Endothelial cell of umbilical vein (primary cell): ENCODE measurements around the gene TIMM50. TPM values are rescaled to one million over a fixed set of nuclear protein-coding genes. Genes with fewer than 3 reads are reported as not detected.

Experiments used
- BruUV-seq: library from RNA; stranded (reverse); fragments of 400-500 nt; replicated peaks from 2 replicates; lab custom pipeline; 2021; lab: Mats Ljungman, UMichigan
- CTCF ChIA-PET: fragments of 300-600, 350-600 bp; sonication (Branson Sonifier 250); formaldehyde crosslinking; loops from one replicate; lab custom pipeline; 2021; ENCODE audit warnings: antibody characterized with exemption, inconsistent platforms; lab: Charles Lee
- POLR2A ChIA-PET: fragments of 300-600, 350-600 bp; sonication (Branson Sonifier 250); formaldehyde crosslinking; loops from one replicate; lab custom pipeline; 2021; ENCODE audit warnings: antibody characterized with exemption, inconsistent platforms; lab: Charles Lee
- DNase-seq: peaks from one replicate; pipeline ENCODE4 v3.0.0-alpha.2; 2011; ENCODE audit warnings: low read depth, low spot score
- FAIRE-seq: peaks from 2 replicates; lab custom pipeline; 2011; peaks lifted over from hg19 to GRCh38; lab: Jason Lieb, UNC
- H2AFZ ChIP-seq: 2 replicates; pipeline ENCODE4 v1.6.0; 2012; ENCODE audit warnings: low read depth, low read length, control low read depth, inconsistent platforms
- H3K27ac ChIP-seq: 2 replicates; pipeline ENCODE4 v1.5.1; 2011; ENCODE audit warnings: low read depth, mild to moderate bottlenecking, control low read depth, low read length, moderate library complexity; ENCODE audit not compliant: insufficient read depth
- H3K27me3 ChIP-seq, 2 experiments: 2 replicates each; pipeline versions ENCODE4 v1.6.0 to v1.6.1; 2011; ENCODE audit warnings: low read length in 2 of 2, mixed read lengths in 1 of 2; ENCODE audit not compliant: control insufficient read depth in 2 of 2, insufficient read depth in 2 of 2
- H3K36me3 ChIP-seq, 2 experiments: 2 replicates in 1 of 2; 3 replicates in 1 of 2; pipeline ENCODE4 v1.5.1; 2011; ENCODE audit warnings: low read length in 2 of 2, mild to moderate bottlenecking in 1 of 2, moderate library complexity in 1 of 2; ENCODE audit not compliant: control insufficient read depth in 2 of 2, insufficient read depth in 2 of 2; ENCODE audit errors: extremely low read depth in 1 of 2
- H3K4me1 ChIP-seq: 3 replicates; pipeline ENCODE4 v1.5.1; 2011; ENCODE audit warnings: mild to moderate bottlenecking, low read length; ENCODE audit not compliant: control insufficient read depth, insufficient read depth; ENCODE audit errors: extremely low read depth
- H3K4me2 ChIP-seq: 2 replicates; pipeline ENCODE4 v1.6.1; 2011; ENCODE audit warnings: low read length, control low read depth, mixed read lengths; ENCODE audit not compliant: insufficient read depth
- H3K4me3 ChIP-seq, 3 experiments: fragments of 200-600 bp in 1 of 3; sonication (generic), shearing (Covaris generic) in 1 of 3; replicated peaks in 1 of 3; 2 replicates each; pipeline ENCODE4 v1.5.1; 2011 to 2016; ENCODE audit warnings: control low read depth in 3 of 3, low read length in 3 of 3, mild to moderate bottlenecking in 2 of 3, inconsistent platforms in 1 of 3, low read depth in 1 of 3, moderate library complexity in 1 of 3; ENCODE audit not compliant: insufficient read depth in 1 of 3
- H3K79me2 ChIP-seq: 2 replicates; pipeline ENCODE4 v1.6.0; 2012; ENCODE audit warnings: low read length, inconsistent platforms; ENCODE audit not compliant: control insufficient read depth, insufficient read depth
- H3K9ac ChIP-seq: replicated peaks from 2 replicates; pipeline ENCODE3; 2011; ENCODE audit warnings: low read length, control low read depth; ENCODE audit not compliant: insufficient read depth; ENCODE audit errors: extremely low read depth
- H3K9me1 ChIP-seq: replicated peaks from 3 replicates; pipeline ENCODE4 v1.6.0; 2011; ENCODE audit warnings: mild to moderate bottlenecking, low read length; ENCODE audit not compliant: control insufficient read depth, insufficient read depth; ENCODE audit errors: extremely low read depth
- H3K9me3 ChIP-seq: replicated peaks from 2 replicates; pipeline ENCODE4 v1.5.1; 2012; ENCODE audit warnings: low read length, inconsistent platforms; ENCODE audit not compliant: control insufficient read depth, insufficient read depth
- H4K20me1 ChIP-seq: replicated peaks from 2 replicates; pipeline ENCODE3; 2011; ENCODE audit warnings: mild to moderate bottlenecking, low read length; ENCODE audit not compliant: control insufficient read depth, insufficient read depth; ENCODE audit errors: extremely low read depth
- CTCF ChIP-seq, 2 donors: IDR thresholded peaks; 1 replicate in 1 of 2; 2 replicates in 1 of 2; pipeline ENCODE4 v1.5.1; 2011; ENCODE audit warnings: low read length in 2 of 2, mild to moderate bottlenecking in 2 of 2, moderate library complexity in 2 of 2, control low read depth in 1 of 2, inconsistent platforms in 1 of 2, low read depth in 1 of 2; ENCODE audit not compliant: insufficient read depth in 1 of 2; ENCODE audit errors: extremely low read depth in 1 of 2
- GATA2 ChIP-seq: IDR thresholded peaks from 2 replicates; pipeline ENCODE4 v1.7.0; 2011; ENCODE audit warnings: low read depth, mild to moderate bottlenecking, moderate library complexity, mixed read lengths, low read length; ENCODE audit not compliant: insufficient read length, insufficient read depth
- POLR2AphosphoS5 ChIP-seq: IDR thresholded peaks from 2 replicates; pipeline ENCODE4 v1.6.1; 2012; ENCODE audit warnings: low read depth, mild to moderate bottlenecking, control low read depth, low read length, moderate library complexity; ENCODE audit not compliant: insufficient read depth
- dilution Hi-C: fragments of 300-500 bp; cut with MboI; formaldehyde crosslinking; loops from one replicate; pipeline ENCODE4 v1.15.0; 2019; ENCODE audit warnings: low sequenced_read_pairs; ENCODE audit not compliant: extremely low pct_ligation_motif_present
- intact Hi-C: fragments of 100-400 bp; cut with micrococcal nuclease; formaldehyde crosslinking; loops from one replicate; pipeline ENCODE4 v1.10.0; 2022
- polyA plus RNA-seq, 4 experiments: library from polyadenylated mRNA; depleted of rRNA in 3 of 4; stranded (reverse) in 3 of 4; unstranded in 1 of 4; fragments of >200 nt; gene quantifications; 2 replicates each; pipeline versions ENCODE4 v1.2.1 to v1.2.3, GENCODE V29; 2011 to 2012; ENCODE audit warnings: missing spikeins in 1 of 4
- total RNA-seq: library from RNA; stranded (reverse); gene quantifications from 2 replicates; pipeline ENCODE4 v1.2.3, GENCODE V29; 2021

TIMM50 gene
- total and polyA plus RNA-seq, 2 donors (not counting 3 experiments of a cell fraction or from before 2014, with no cell fraction given): 85.7 to 118 TPM

GRCh38 chr19:39520541-39521484 lies 40.2 kb downstream of the TIMM50 start:
- no peaks in the 10 kb centered on the region for H3K4me1 ChIP-seq
- H3K27ac ChIP-seq: no peak overlapping the region
- CTCF ChIA-PET: interaction anchor here (0.7 to 1.8 kb wide), 4 partner anchors 12 to 46 kb away, joined by 3 to 7 read pairs (median 4); partner anchors contain the start of gene EID2B
- intact Hi-C loops (no loop called here), dilution Hi-C loops (no loop called here)
- H2AFZ ChIP-seq: no peak overlapping the region
- H3K9me1 ChIP-seq: no peaks in the 10 kb centered on the region
- H4K20me1 ChIP-seq: no peaks in the 10 kb centered on the region
- BruUV-seq: no TSS peak
- no peaks in the 10 kb centered on the region for H3K36me3 ChIP-seq
- no peak overlapping the region for H3K9ac ChIP-seq
- no peaks in the 10 kb centered on the region for H3K79me2 ChIP-seq
- TF ChIP-seq CTCF (IDR thresholded peaks at IDR 0.05; ENCODE audit: extremely low read depth in 1 of 2, insufficient read depth in 1 of 2, low read depth in 1 of 2, low read length in 2 of 2): no peak
- TF ChIP-seq GATA2: no peak
- no peak for TF ChIP-seq POLR2AphosphoS5
- no peak for DNase-seq
- peaks cover 14 to 20% of the 10 kb centered on the region in 2 experiments for H3K27me3 ChIP-seq
- no peaks in the 10 kb centered on the region for H3K9me3 ChIP-seq
- FAIRE-seq: no peak
- H3K4me3 ChIP-seq: no peak overlapping the region
- POLR2A ChIA-PET: no interaction called here
- H3K4me2 ChIP-seq: no peak overlapping the region
